GF-D8 (cell line): ENCODE data around the gene MYOM3.

ENCODE experiments used
- DNase-seq: peaks from one replicate; lab custom pipeline; 2025; lab: John Stamatoyannopoulos, UW

Gene MYOM3

GRCh38 chr1:24096009-24096738, 15.8 kb downstream of the MYOM3 start:
- no peak for DNase-seq

GRCh38 chr1:24095140-24095859, 16.6 kb downstream of the MYOM3 start:
- DNase-seq = no peak

- no peak for DNase-seq
These were observed 17.4 kb downstream of the MYOM3 start for GRCh38 chr1:24094554-24094953.

GRCh38 chr1:24093732-24094131, 18.2 kb downstream of the MYOM3 start:
- no peak for DNase-seq

- no peak for DNase-seq
These were observed 19.0 kb downstream of the MYOM3 start for GRCh38 chr1:24092979-24093378.

GRCh38 chr1:24091971-24092482, 19.9 kb downstream of the MYOM3 start:
- DNase-seq = no peak

- no peak for DNase-seq
These were observed 21.2 kb downstream of the MYOM3 start for GRCh38 chr1:24090736-24091135.

- DNase-seq = no peak
These were observed 22.0 kb downstream of the MYOM3 start for GRCh38 chr1:24089743-24090555.

- no peak for DNase-seq
These were observed 22.8 kb downstream of the MYOM3 start for GRCh38 chr1:24089027-24089742.

GRCh38 chr1:24086466-24086865, 25.5 kb downstream of the MYOM3 start:
- DNase-seq = no peak

GRCh38 chr1:24085546-24085945, 26.4 kb downstream of the MYOM3 start:
- DNase-seq = no peak

GRCh38 chr1:24085007-24085406, 26.9 kb downstream of the MYOM3 start:
- DNase-seq = no peak

- DNase-seq = no peak
These were observed 27.9 kb downstream of the MYOM3 start for GRCh38 chr1:24084050-24084449.

- DNase-seq = no peak
These were observed 29.6 kb downstream of the MYOM3 start for GRCh38 chr1:24082372-24082771.

GRCh38 chr1:24081190-24081589, 30.7 kb downstream of the MYOM3 start:
- no peak for DNase-seq

- no peak for DNase-seq
These were observed 31.8 kb downstream of the MYOM3 start for GRCh38 chr1:24080131-24080530.

GRCh38 chr1:24077278-24077978, 34.5 kb downstream of the MYOM3 start:
- DNase-seq = no peak

- DNase-seq = no peak
These were observed 36.0 kb downstream of the MYOM3 start for GRCh38 chr1:24075946-24076345.

- no peak for DNase-seq
These were observed 36.4 kb downstream of the MYOM3 start for GRCh38 chr1:24075590-24075854.

GRCh38 chr1:24074817-24075589, 36.9 kb downstream of the MYOM3 start:
- no peak for DNase-seq

- no peak for DNase-seq
These were observed 37.7 kb downstream of the MYOM3 start for GRCh38 chr1:24074196-24074595.
